Lower lobe of right lung (tissue), 2 donors: Measurements from ENCODE around the gene STK39. TPM values are rescaled to one million over a fixed set of nuclear protein-coding genes. Genes with fewer than 3 reads are reported as not detected.

ENCODE experiments used
- ATAC-seq, 2 donors: fragments of 200-7000 bp; cut with Tn5 transposase; one replicate each; pipeline ENCODE4 v1.9.1; 2020 to 2022; ENCODE audit warnings: mild to moderate bottlenecking in 2 of 2, moderate library complexity in 2 of 2
- DNase-seq: peaks from one replicate; pipeline ENCODE4 v3.0.0-alpha.2; 2020
- H3K27ac ChIP-seq: fragments of 200-600 bp; one replicate; pipeline ENCODE4 v1.8.0; 2022
- H3K27me3 ChIP-seq: fragments of 200-600 bp; one replicate; pipeline ENCODE4 v1.8.0; 2022; ENCODE audit warnings: low read depth
- H3K36me3 ChIP-seq: fragments of 200-600 bp; one replicate; pipeline ENCODE4 v1.8.0; 2022; ENCODE audit warnings: mild to moderate bottlenecking
- H3K4me1 ChIP-seq: fragments of 200-600 bp; one replicate; pipeline ENCODE4 v1.8.0; 2022
- H3K4me3 ChIP-seq: fragments of 200-600 bp; one replicate; pipeline ENCODE4 v1.8.0; 2022; ENCODE audit warnings: mild to moderate bottlenecking
- H3K9me3 ChIP-seq: fragments of 200-600 bp; one replicate; pipeline ENCODE4 v1.8.0; 2022
- intact Hi-C: fragments of 100-400 bp; cut with DNase I; formaldehyde crosslinking; loops from one replicate; pipeline ENCODE4 v1.11.0; 2022
- total RNA-seq: library from RNA; stranded (reverse); fragmentation: NEBNext Ultra II Directional; extraction: Animal tissue kit (Norgen Biotek cat#: 25700); gene quantifications from one replicate; pipeline ENCODE4 v1.2.1, GENCODE V29; 2021
- TF ChIP-seq, protein P1 (sequence below): fragments of 200-600 bp; IDR thresholded peaks from one replicate; pipeline ENCODE4 v1.8.0; 2022; ENCODE audit warnings: antibody characterized with exemption, mild to moderate bottlenecking
- donor health status: DM: no; HTN: yes; CAD: no; lungs with severe emphysema.

Gene STK39
- total RNA-seq, 1 donor from 2014 or later: 12.6 TPM

- Histone ChIP-seq H3K27ac (no peak overlapping the region), H3K9me3 (no peaks in the 10 kb centered on the region), H3K4me3 (no peak overlapping the region), H3K4me1 (peaks cover 13% of the 10 kb centered on the region), H3K27me3 (no peaks in the 10 kb centered on the region), H3K36me3 (no peaks in the 10 kb centered on the region)
- intact Hi-C loops: no loop called here
- TF ChIP-seq, protein P1, sequence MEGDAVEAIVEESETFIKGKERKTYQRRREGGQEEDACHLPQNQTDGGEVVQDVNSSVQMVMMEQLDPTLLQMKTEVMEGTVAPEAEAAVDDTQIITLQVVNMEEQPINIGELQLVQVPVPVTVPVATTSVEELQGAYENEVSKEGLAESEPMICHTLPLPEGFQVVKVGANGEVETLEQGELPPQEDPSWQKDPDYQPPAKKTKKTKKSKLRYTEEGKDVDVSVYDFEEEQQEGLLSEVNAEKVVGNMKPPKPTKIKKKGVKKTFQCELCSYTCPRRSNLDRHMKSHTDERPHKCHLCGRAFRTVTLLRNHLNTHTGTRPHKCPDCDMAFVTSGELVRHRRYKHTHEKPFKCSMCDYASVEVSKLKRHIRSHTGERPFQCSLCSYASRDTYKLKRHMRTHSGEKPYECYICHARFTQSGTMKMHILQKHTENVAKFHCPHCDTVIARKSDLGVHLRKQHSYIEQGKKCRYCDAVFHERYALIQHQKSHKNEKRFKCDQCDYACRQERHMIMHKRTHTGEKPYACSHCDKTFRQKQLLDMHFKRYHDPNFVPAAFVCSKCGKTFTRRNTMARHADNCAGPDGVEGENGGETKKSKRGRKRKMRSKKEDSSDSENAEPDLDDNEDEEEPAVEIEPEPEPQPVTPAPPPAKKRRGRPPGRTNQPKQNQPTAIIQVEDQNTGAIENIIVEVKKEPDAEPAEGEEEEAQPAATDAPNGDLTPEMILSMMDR: no peak
- no peak for DNase-seq
- no peak for ATAC-seq
These were observed 66.5 kb downstream of the STK39 start for GRCh38 chr2:168180914-168181313.

DNA sequence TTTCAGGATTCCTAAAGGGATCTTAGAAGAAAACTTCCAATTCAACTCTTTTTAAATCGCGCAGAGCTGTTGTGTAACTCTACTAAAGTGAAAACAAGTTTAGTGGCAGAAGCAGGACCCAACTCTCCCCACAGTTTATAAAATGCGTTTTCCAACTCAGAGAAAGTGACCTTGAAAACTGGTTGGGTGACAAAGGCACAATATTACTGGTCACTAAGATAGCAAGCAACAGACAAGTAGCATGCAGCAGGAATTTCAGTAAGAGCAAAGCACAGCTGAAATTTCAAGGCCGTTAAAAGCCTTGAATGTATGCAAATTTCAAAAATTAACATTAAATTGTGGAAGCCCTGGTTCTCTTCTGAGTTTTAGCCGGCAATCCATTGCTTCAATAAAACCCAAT is 66.9 kb downstream of the STK39 start:
- intact Hi-C loops: no loop called here
- no peak for ATAC-seq

GRCh38 chr2:168179592-168179991 is 67.8 kb downstream of the STK39 start:
- Histone ChIP-seq H3K9me3 (no peaks in the 10 kb centered on the region), H3K27me3 (no peaks in the 10 kb centered on the region), H3K4me1 (no peaks in the 10 kb centered on the region), H3K36me3 (no peaks in the 10 kb centered on the region), H3K4me3 (no peak overlapping the region), H3K27ac (no peak overlapping the region)
- no peak for DNase-seq
- ATAC-seq: no peak
- intact Hi-C loops: no loop called here
- TF ChIP-seq, protein P1: no peak

More for the DNA sequence above, 66.9 kb downstream of the STK39 start:
- Histone ChIP-seq H3K4me3 (no peak overlapping the region), H3K9me3 (no peaks in the 10 kb centered on the region), H3K27me3 (no peaks in the 10 kb centered on the region), H3K27ac (no peak overlapping the region), H3K36me3 (no peaks in the 10 kb centered on the region), H3K4me1 (peaks cover 8% of the 10 kb centered on the region)
- TF ChIP-seq, protein P1: no peak
- DNase-seq: no peak

GRCh38 chr2:168178520-168179324 is 68.7 kb downstream of the STK39 start:
- H3K27me3 ChIP-seq: no peaks in the 10 kb centered on the region
- no peak for DNase-seq

GRCh38 chr2:168176402-168176801 is 71.0 kb downstream of the STK39 start:
- intact Hi-C loops: no loop called here
- no peak for ATAC-seq

More at GRCh38 chr2:168178520-168179324, 68.7 kb downstream of the STK39 start:
- H3K9me3 ChIP-seq: no peaks in the 10 kb centered on the region
- H3K27ac ChIP-seq: no peak overlapping the region
- H3K4me1 ChIP-seq: no peaks in the 10 kb centered on the region
- no peak for ATAC-seq
- TF ChIP-seq, protein P1: no peak
- no peaks in the 10 kb centered on the region for H3K36me3 ChIP-seq
- H3K4me3 ChIP-seq: no peak overlapping the region
- intact Hi-C loops: no loop called here

More at GRCh38 chr2:168176402-168176801, 71.0 kb downstream of the STK39 start:
- no peaks in the 10 kb centered on the region for H3K36me3 ChIP-seq
- H3K4me3 ChIP-seq: no peak overlapping the region
- no peaks in the 10 kb centered on the region for H3K9me3 ChIP-seq
- no peak for DNase-seq
- TF ChIP-seq, protein P1: no peak
- H3K27me3 ChIP-seq: no peaks in the 10 kb centered on the region
- H3K27ac ChIP-seq: no peak overlapping the region
- no peaks in the 10 kb centered on the region for H3K4me1 ChIP-seq
